Cardiac fibroblast (primary cell): ENCODE measurements around the gene TP73.
"Not testable (repeated sequence)": the region's sequence is repeated elsewhere in the genome, so short reads cannot be mapped to it uniquely, and the experiment has no call there.

ENCODE experiments used
- DNase-seq, 2 donors: peaks; one replicate each; pipeline versions ENCODE4 v3.0.0 to v3.0.0-alpha.2; 2010; ENCODE audit warnings: low read depth in 2 of 2
- H3K4me3 ChIP-seq, 2 donors: replicated peaks in 1 of 2; 1 replicate in 1 of 2; 2 replicates in 1 of 2; pipeline ENCODE4 v1.5.1; 2011; ENCODE audit warnings: low read depth in 2 of 2, low read length in 2 of 2, mild to moderate bottlenecking in 2 of 2, moderate library complexity in 1 of 2
- TF ChIP-seq, protein P1 (sequence below): IDR thresholded peaks from one replicate; pipeline ENCODE4 v1.5.1; 2011; ENCODE audit warnings: low read depth, mild to moderate bottlenecking, low read length, inconsistent platforms

TP73 gene

GRCh38 chr1:3746389-3746829 lies 94.1 kb downstream of the TP73 start:
- H3K4me3 ChIP-seq = peak overlapping the region; percentile 61 to 69
- DNase-seq = no peak

DNA sequence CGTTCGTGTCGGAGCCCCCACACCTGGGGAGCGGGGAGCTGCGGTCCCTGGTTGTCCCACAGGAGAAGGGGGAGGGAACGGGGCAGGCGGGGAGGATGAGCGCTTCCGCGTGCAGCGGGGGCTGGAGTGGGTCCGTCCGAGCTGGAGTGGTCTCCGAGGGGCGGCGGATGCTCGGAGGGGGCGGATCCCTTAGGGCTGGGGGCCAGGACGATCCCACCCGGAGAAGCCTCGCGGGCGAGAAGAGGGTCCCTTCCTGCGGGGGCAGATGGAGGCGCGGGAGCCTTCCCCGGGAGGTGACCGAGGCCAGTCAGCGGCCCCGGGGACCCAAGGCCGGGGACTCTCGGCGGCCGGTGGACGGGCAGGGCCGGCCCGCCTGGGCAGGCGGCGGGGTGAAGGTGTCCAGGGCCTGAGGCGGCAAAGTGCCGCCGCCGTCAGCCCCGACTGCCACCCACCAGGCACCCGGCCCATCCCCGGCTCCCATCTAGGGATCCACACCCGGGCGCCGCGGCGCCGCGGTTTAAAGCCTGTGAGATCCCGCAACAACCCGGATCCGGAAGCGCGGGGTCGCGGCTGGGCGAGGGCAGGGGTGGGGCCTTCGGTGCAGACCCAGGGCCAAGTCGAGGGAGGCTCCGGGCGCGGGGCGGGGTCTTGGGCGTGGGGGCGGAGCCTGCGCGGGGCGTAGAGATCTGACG lies 94.7 kb downstream of the TP73 start:
- TF ChIP-seq, protein P1, sequence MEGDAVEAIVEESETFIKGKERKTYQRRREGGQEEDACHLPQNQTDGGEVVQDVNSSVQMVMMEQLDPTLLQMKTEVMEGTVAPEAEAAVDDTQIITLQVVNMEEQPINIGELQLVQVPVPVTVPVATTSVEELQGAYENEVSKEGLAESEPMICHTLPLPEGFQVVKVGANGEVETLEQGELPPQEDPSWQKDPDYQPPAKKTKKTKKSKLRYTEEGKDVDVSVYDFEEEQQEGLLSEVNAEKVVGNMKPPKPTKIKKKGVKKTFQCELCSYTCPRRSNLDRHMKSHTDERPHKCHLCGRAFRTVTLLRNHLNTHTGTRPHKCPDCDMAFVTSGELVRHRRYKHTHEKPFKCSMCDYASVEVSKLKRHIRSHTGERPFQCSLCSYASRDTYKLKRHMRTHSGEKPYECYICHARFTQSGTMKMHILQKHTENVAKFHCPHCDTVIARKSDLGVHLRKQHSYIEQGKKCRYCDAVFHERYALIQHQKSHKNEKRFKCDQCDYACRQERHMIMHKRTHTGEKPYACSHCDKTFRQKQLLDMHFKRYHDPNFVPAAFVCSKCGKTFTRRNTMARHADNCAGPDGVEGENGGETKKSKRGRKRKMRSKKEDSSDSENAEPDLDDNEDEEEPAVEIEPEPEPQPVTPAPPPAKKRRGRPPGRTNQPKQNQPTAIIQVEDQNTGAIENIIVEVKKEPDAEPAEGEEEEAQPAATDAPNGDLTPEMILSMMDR = no peak
- peak overlapping the region; percentile 61 to 69 for H3K4me3 ChIP-seq

More at GRCh38 chr1:3746389-3746829, 94.1 kb downstream of the TP73 start:
- TF ChIP-seq, protein P1 = no peak

DNA sequence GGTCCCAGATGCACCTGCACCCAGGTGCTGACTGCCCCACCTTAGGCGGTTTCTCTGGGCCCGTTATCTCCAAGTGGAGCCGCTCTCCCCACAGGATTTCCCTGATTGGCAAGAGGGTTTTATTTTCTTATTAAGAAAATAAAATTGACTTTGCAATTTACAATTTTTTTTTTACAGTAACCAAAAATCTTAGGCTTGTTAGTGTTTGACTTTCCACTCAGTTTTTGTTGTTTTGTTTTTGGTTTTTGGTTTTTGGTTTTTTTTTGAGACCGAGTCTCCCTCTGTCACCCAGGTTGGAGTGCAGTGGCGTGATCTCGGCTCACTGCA lies 95.2 kb downstream of the TP73 start:
- peak overlapping the region; percentile 61 to 69 for H3K4me3 ChIP-seq
- DNase-seq = no peak
- TF ChIP-seq, protein P1 = no peak

More for the DNA sequence above, 94.7 kb downstream of the TP73 start:
- DNase-seq = peak; percentile 61 to 77

- no peak for DNase-seq
- TF ChIP-seq, protein P1 = no peak
- H3K4me3 ChIP-seq = peak overlapping the region; percentile 61 to 69
These were observed 95.6 kb downstream of the TP73 start for GRCh38 chr1:3747903-3748302.

DNA sequence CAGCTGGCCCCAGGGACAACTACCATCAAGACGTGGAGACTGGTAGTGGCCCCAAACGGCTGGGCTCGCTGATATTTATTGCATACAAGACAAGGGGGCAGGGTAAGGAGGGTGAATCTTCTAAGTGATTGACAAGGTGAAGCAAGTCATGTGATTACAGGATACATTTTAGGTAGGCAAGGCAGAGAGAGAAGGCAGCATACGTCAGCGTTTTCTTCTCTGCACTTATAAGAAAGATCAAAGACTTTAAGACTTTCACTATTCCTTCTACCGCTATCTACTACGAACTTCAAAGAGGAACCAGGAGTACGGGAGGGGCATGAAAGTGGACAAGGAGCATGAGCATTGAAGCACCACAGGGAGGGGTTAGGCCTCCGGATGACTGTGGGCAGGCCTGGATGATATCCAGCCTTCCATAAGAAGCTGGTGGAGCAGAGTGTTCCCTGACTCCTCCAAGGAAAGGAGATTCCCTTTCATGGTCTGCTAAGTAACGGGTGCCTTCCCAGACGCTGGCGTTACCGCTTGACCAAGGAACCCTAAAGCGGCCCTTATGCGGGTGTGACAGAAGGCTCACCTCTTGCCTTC lies 96.1 kb downstream of the TP73 start:
- H3K4me3 ChIP-seq, DNase-seq: not testable (repeated sequence)

DNA sequence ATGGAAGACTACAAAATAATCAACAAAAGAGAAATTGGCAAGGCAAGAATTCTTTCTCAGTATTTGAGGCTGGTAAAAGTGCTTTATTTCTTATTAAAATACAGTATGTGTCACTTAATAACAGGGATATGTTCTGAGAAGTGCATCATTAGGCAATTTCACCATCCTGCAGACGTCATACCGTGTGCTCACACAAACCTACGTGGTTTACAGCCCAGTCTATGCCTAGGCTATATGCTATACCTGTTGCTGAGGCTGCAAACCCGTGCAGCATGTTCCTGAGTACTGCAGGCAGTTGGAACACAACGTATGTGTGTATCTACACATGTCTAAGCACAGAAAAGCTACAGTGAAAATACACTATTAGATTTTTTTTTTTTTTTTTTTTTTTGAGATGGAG lies 97.2 kb downstream of the TP73 start:
- no peak overlapping the region for H3K4me3 ChIP-seq
- DNase-seq = no peak
- TF ChIP-seq, protein P1 = no peak

GRCh38 chr1:3750741-3751140 lies 98.4 kb downstream of the TP73 start:
- TF ChIP-seq, protein P1 = no peak
- H3K4me3 ChIP-seq = no peak overlapping the region
- no peak for DNase-seq
